HEK293 (cell line): ENCODE measurements around the gene TOMM6.

ENCODE experiments used
- CTCF ChIA-PET: fragments of 350-600 bp; formaldehyde crosslinking; extraction: SDS; loops from one replicate; lab custom pipeline; 2021; ENCODE audit warnings: antibody characterized with exemption; lab: Yijun Ruan, JAX
- POLR2A ChIA-PET: fragments of 300-600 bp; formaldehyde crosslinking; extraction: SDS; loops from one replicate; lab custom pipeline; 2020; ENCODE audit warnings: antibody characterized with exemption, inconsistent platforms; lab: Yijun Ruan, JAX
- H3K27ac ChIP-seq: fragments of 200-500 bp; sonication (Bioruptor generic); 2 replicates; pipeline ENCODE4 v1.5.1; 2014; ENCODE audit warnings: low read depth, low read length, control low read depth, inconsistent platforms; ENCODE audit errors: extremely low read depth
- H3K36me3 ChIP-seq, 2 experiments: fragments of 200-500 bp in 1 of 2; sonication (Bioruptor generic) in 1 of 2; 1 replicate in 1 of 2; 2 replicates in 1 of 2; pipeline ENCODE4 v1.5.1; 2014 to 2017; ENCODE audit warnings: inconsistent platforms in 2 of 2, low read length in 2 of 2; ENCODE audit not compliant: control insufficient read depth in 2 of 2, insufficient read depth in 1 of 2
- H3K4me1 ChIP-seq: fragments of 200-500 bp; sonication (Bioruptor generic); 2 replicates; pipeline ENCODE4 v1.5.1; 2014; ENCODE audit warnings: mild to moderate bottlenecking, low read length, inconsistent platforms; ENCODE audit not compliant: control insufficient read depth, insufficient read depth
- H3K4me3 ChIP-seq: 2 replicates; pipeline ENCODE4 v1.5.1; 2011; ENCODE audit warnings: low read depth, mild to moderate bottlenecking, control low read depth, low read length, moderate library complexity
- H3K9me3 ChIP-seq: fragments of 200-500 bp; sonication (Bioruptor generic); 2 replicates; pipeline ENCODE4 v1.5.1; 2014; ENCODE audit warnings: low read depth, low read length, inconsistent platforms; ENCODE audit not compliant: control insufficient read depth, insufficient read depth
- KLF8 ChIP-seq: fragments of 450-650 bp; formaldehyde crosslinking; IDR thresholded peaks from 2 replicates; pipeline ENCODE4 v1.5.1; 2016; ENCODE audit warnings: missing biosample characterization, missing genetic modification characterization
- KLF9 ChIP-seq: fragments of 450-650 bp; formaldehyde crosslinking; IDR thresholded peaks from 2 replicates; pipeline ENCODE4 v1.5.1; 2016; ENCODE audit warnings: missing biosample characterization, missing genetic modification characterization, low read depth
- PRDM6 ChIP-seq: fragments of 450-650 bp; formaldehyde crosslinking; IDR thresholded peaks from 2 replicates; pipeline ENCODE4 v1.5.1; 2017; ENCODE audit warnings: missing biosample characterization, missing genetic modification characterization
- SCRT2 ChIP-seq: fragments of 450-650 bp; formaldehyde crosslinking; IDR thresholded peaks from 2 replicates; pipeline ENCODE4 v1.5.1; 2016; ENCODE audit warnings: missing biosample characterization, missing genetic modification characterization
- TRIM28 ChIP-seq: IDR thresholded peaks from 2 replicates; pipeline ENCODE4 v1.6.1; 2011; ENCODE audit warnings: low read length, control low read depth, borderline replicate concordance
- WT1 ChIP-seq: fragments of 450-650 bp; formaldehyde crosslinking; IDR thresholded peaks from 2 replicates; pipeline ENCODE4 v1.5.1; 2016; ENCODE audit warnings: missing biosample characterization, missing genetic modification characterization
- ZBTB17 ChIP-seq: fragments of 450-650 bp; formaldehyde crosslinking; IDR thresholded peaks from 2 replicates; pipeline ENCODE4 v1.5.1; 2016; ENCODE audit warnings: missing biosample characterization, missing genetic modification characterization
- ZNF248 ChIP-seq: fragments of 450-650 bp; formaldehyde crosslinking; IDR thresholded peaks from 2 replicates; pipeline ENCODE4 v1.5.1; 2017; ENCODE audit warnings: missing biosample characterization, missing genetic modification characterization
- ZNF37A ChIP-seq: fragments of 450-650 bp; IDR thresholded peaks from 2 replicates; pipeline ENCODE4 v1.5.1; 2018; ENCODE audit warnings: missing biosample characterization, missing genetic modification characterization
- ZNF391 ChIP-seq: fragments of 450-650 bp; formaldehyde crosslinking; IDR thresholded peaks from 2 replicates; pipeline ENCODE4 v1.5.1; 2016; ENCODE audit warnings: low read depth, missing biosample characterization, missing genetic modification characterization, borderline replicate concordance
- ZNF398 ChIP-seq: fragments of 450-650 bp; formaldehyde crosslinking; IDR thresholded peaks from 2 replicates; pipeline ENCODE4 v1.5.1; 2017; ENCODE audit warnings: missing biosample characterization, missing genetic modification characterization
- ZNF513 ChIP-seq: fragments of 450-650 bp; IDR thresholded peaks from 2 replicates; pipeline ENCODE4 v1.5.1; 2018; ENCODE audit warnings: missing biosample characterization, missing genetic modification characterization
- ZNF585B ChIP-seq: fragments of 450-650 bp; formaldehyde crosslinking; IDR thresholded peaks from 2 replicates; pipeline ENCODE4 v1.5.1; 2016; ENCODE audit warnings: missing biosample characterization, missing genetic modification characterization
- ZNF623 ChIP-seq: fragments of 450-650 bp; formaldehyde crosslinking; IDR thresholded peaks from 2 replicates; pipeline ENCODE4 v1.5.1; 2016; ENCODE audit warnings: missing biosample characterization, missing genetic modification characterization
- ZSCAN4 ChIP-seq: fragments of 450-650 bp; formaldehyde crosslinking; IDR thresholded peaks from 2 replicates; pipeline ENCODE4 v1.5.1; 2017; ENCODE audit warnings: missing biosample characterization, missing genetic modification characterization
- ZXDB ChIP-seq: fragments of 450-650 bp; formaldehyde crosslinking; IDR thresholded peaks from 2 replicates; pipeline ENCODE4 v1.5.1; 2016; ENCODE audit warnings: missing biosample characterization, missing genetic modification characterization

The TOMM6 gene

GRCh38 chr6:41748102-41748477 lies 39.4 kb upstream of the TOMM6 start:
- Histone ChIP-seq H3K36me3 (no peaks in the 10 kb centered on the region), H3K9me3 (no peaks in the 10 kb centered on the region), H3K27ac (no peak overlapping the region), H3K4me1 (no peaks in the 10 kb centered on the region), H3K4me3 (no peak overlapping the region)
- CTCF ChIA-PET = interaction anchor here (0.7 to 2.8 kb wide), 2 partner anchors 13 to 291 kb away, joined by 3 to 18 read pairs; partner anchors contain the start of gene TFEB
- POLR2A ChIA-PET = interaction anchor here (0.7 kb wide), 1 partner anchor 297 kb away, joined by 4 read pairs; no protein-coding TSS in a partner anchor
- no peak for TF ChIP-seq ZNF513
- no peak for TF ChIP-seq ZNF398
- no peak for TF ChIP-seq TRIM28
- no peak for TF ChIP-seq KLF8 (tag by site-specific recombination)
- TF ChIP-seq ZNF37A (tag by site-specific recombination) = no peak
- TF ChIP-seq WT1 (tag by site-specific recombination) = no peak
- TF ChIP-seq ZNF391 (tag by site-specific recombination) = no peak

- Histone ChIP-seq H3K4me1 (no peaks in the 10 kb centered on the region), H3K27ac (no peak overlapping the region), H3K4me3 (no peak overlapping the region), H3K9me3 (no peaks in the 10 kb centered on the region), H3K36me3 (no peaks in the 10 kb centered on the region)
- POLR2A ChIA-PET = interaction anchor here (0.7 kb wide), 1 partner anchor 297 kb away, joined by 4 read pairs; no protein-coding TSS in a partner anchor
- no peak for TF ChIP-seq PRDM6 (tag by site-specific recombination)
- no peak for TF ChIP-seq KLF9 (tag by site-specific recombination)
- no peak for TF ChIP-seq KLF8 (tag by site-specific recombination)
- no peak for TF ChIP-seq ZNF248 (tag by site-specific recombination)
- no peak for TF ChIP-seq ZSCAN4
- no peak for TF ChIP-seq ZXDB (tag by site-specific recombination)
- no peak for TF ChIP-seq ZNF623 (tag by site-specific recombination)
- no peak for TF ChIP-seq SCRT2 (tag by site-specific recombination)
- CTCF ChIA-PET = interaction anchor here (0.7 to 2.8 kb wide), 4 partner anchors 14 to 291 kb away, joined by 3 to 18 read pairs (median 5); partner anchors contain the start of gene TFEB
Measured at GRCh38 chr6:41748542-41748941, 39.0 kb upstream of the TOMM6 start.

- no peaks in the 10 kb centered on the region for H3K9me3 ChIP-seq
- no peaks in the 10 kb centered on the region for H3K4me1 ChIP-seq
- ChIA-PET POLR2A (no interaction called here), CTCF (interaction anchor here (1.4 to 2.8 kb wide), 3 partner anchors 16 to 45 kb away, joined by 3 to 18 read pairs (median 13); partner anchors contain the start of gene TFEB)
- H3K36me3 ChIP-seq = no peaks in the 10 kb centered on the region
- no peak overlapping the region for H3K27ac ChIP-seq
- TF ChIP-seq ZBTB17 (tag by site-specific recombination) (peak; percentile 86), ZNF585B (no peak)
- no peak overlapping the region for H3K4me3 ChIP-seq
Measured at GRCh38 chr6:41750374-41750773, 37.1 kb upstream of the TOMM6 start.
